Calu3 (cell line): Measurements from ENCODE around the gene KCNH6. TPM values are rescaled to one million over a fixed set of nuclear protein-coding genes. Genes with fewer than 3 reads are reported as not detected.

Experiments
- BruUV-seq: library from RNA; stranded (reverse); fragments of 400-500 nt; replicated peaks from 2 replicates; lab custom pipeline; 2021; lab: Mats Ljungman, UMichigan
- CTCF ChIA-PET: fragments of 300-600 bp; sonication (Branson Sonifier 250); formaldehyde crosslinking; loops from one replicate; lab custom pipeline; 2022; ENCODE audit warnings: antibody characterized with exemption; lab: Charles Lee
- DNase-seq: peaks from one replicate; pipeline ENCODE4 v3.0.0; 2022
- H3K27ac Mint-ChIP-seq: one replicate; pipeline ENCODE4 v1.8.0; 2022; ENCODE audit warnings: mixed read lengths; ENCODE audit not compliant: unreplicated experiment
- H3K27me3 Mint-ChIP-seq: one replicate; pipeline ENCODE4 v1.8.0; 2022; ENCODE audit warnings: mixed read lengths; ENCODE audit not compliant: unreplicated experiment
- H3K36me3 Mint-ChIP-seq: one replicate; pipeline ENCODE4 v1.8.0; 2022; ENCODE audit warnings: mild to moderate bottlenecking, moderate library complexity, mixed read lengths; ENCODE audit not compliant: insufficient read depth, unreplicated experiment
- H3K4me1 Mint-ChIP-seq: one replicate; pipeline ENCODE4 v1.8.0; 2022; ENCODE audit warnings: mild to moderate bottlenecking, low read depth, mixed read lengths; ENCODE audit not compliant: unreplicated experiment
- H3K4me3 Mint-ChIP-seq: one replicate; pipeline ENCODE4 v1.8.0; 2022; ENCODE audit warnings: mild to moderate bottlenecking, low read depth, moderate library complexity, mixed read lengths; ENCODE audit not compliant: unreplicated experiment
- H3K9me3 Mint-ChIP-seq: one replicate; pipeline ENCODE4 v1.8.0; 2022; ENCODE audit warnings: low read depth, mixed read lengths; ENCODE audit not compliant: unreplicated experiment
- intact Hi-C: fragments of 100-400 bp; cut with micrococcal nuclease; formaldehyde crosslinking; loops from one replicate; pipeline ENCODE4 v1.10.0; 2022; ENCODE audit not compliant: unreplicated experiment
- total RNA-seq: library from RNA; stranded (reverse); gene quantifications from 2 replicates; pipeline ENCODE4 v1.2.3, GENCODE V29; 2022
- TF ChIP-seq, protein P1 (sequence below): fragments of 200-600 bp; IDR thresholded peaks from one replicate; pipeline ENCODE4 v1.8.0; 2022; ENCODE audit warnings: antibody characterized with exemption; ENCODE audit not compliant: unreplicated experiment

The KCNH6 gene
- total RNA-seq, 1 experiment from 2014 or later, result not detected

DNA sequence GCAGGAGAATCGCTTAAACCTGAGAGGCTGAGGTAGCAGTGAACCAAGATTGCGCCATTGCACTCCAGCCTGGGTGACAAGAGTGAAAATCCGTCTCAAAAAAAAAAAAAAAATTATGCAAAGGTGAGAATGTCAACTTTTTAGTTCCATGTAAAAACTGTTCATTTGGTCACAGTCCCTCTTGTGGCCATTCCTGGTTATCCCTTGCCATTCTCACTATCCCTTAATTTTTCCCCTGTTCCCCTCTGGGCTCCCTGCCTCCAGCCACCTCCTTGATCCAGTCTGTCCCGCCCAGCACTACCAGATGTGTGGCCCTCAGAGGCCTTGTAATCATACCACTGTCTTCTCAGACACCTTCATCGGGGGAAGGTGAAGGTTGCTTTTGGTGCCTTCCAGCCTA, 50.5 kb downstream of the KCNH6 start:
- intact Hi-C loops, result no loop called here
- Mint-ChIP-seq H3K9me3 (no peaks in the 10 kb centered on the region), H3K4me3 (no peak overlapping the region), H3K36me3 (no peaks in the 10 kb centered on the region), H3K4me1 (no peaks in the 10 kb centered on the region), H3K27me3 (no peaks in the 10 kb centered on the region), H3K27ac (no peak overlapping the region)
- no peak for DNase-seq
- CTCF ChIA-PET, result interaction anchor here (1.1 kb wide), 1 partner anchor 148 kb away, joined by 3 read pairs; no protein-coding TSS in a partner anchor
- BruUV-seq, result no TSS peak
- TF ChIP-seq, protein P1, sequence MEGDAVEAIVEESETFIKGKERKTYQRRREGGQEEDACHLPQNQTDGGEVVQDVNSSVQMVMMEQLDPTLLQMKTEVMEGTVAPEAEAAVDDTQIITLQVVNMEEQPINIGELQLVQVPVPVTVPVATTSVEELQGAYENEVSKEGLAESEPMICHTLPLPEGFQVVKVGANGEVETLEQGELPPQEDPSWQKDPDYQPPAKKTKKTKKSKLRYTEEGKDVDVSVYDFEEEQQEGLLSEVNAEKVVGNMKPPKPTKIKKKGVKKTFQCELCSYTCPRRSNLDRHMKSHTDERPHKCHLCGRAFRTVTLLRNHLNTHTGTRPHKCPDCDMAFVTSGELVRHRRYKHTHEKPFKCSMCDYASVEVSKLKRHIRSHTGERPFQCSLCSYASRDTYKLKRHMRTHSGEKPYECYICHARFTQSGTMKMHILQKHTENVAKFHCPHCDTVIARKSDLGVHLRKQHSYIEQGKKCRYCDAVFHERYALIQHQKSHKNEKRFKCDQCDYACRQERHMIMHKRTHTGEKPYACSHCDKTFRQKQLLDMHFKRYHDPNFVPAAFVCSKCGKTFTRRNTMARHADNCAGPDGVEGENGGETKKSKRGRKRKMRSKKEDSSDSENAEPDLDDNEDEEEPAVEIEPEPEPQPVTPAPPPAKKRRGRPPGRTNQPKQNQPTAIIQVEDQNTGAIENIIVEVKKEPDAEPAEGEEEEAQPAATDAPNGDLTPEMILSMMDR, result no peak

DNA sequence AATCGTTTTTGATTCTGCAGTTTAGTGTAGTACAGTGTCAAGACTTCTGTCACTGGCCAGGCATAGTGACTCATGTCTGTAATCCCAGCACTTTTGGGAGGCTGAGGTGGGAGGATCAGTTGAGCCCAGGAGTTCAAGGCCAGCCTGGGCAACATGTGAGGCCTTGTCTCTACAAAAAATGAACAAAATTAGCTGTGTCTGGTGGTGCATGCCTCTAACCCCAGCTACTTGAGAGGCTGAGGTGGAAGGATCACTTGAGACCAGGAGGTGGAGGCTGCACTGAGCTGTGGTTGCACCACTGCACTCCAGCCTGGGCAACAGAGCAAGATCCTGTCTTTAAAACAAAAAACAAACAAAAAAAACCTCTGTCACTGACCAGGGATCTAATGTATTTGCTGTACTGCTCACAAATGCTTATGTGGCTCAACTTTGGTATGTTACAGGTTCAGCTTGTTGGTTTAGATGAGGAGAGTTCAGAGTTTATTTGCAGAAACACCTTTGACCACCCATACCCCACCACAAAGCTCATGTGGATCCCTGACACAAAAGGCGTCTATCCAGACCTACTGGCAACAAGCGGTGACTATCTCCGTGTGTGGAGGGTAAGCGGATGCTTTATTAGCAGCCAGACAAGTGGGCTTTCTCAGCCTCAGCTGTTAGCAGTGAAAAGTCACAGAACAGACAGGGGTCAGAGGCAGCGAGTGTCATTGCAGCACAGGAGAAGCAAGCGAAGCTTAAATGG, 55.0 kb downstream of the KCNH6 start:
- Mint-ChIP-seq H3K27ac (no peak overlapping the region), H3K27me3 (no peaks in the 10 kb centered on the region), H3K4me1 (no peaks in the 10 kb centered on the region), H3K4me3 (no peak overlapping the region), H3K9me3 (no peaks in the 10 kb centered on the region), H3K36me3 (peaks cover 7% of the 10 kb centered on the region)
- no TSS peak for BruUV-seq
- TF ChIP-seq, protein P1, result no peak
- no peak for DNase-seq
- intact Hi-C loops, result no loop called here
- CTCF ChIA-PET, result interaction anchor here (0.7 kb wide), 1 partner anchor 9 kb away, joined by 3 read pairs; no protein-coding TSS in a partner anchor

DNA sequence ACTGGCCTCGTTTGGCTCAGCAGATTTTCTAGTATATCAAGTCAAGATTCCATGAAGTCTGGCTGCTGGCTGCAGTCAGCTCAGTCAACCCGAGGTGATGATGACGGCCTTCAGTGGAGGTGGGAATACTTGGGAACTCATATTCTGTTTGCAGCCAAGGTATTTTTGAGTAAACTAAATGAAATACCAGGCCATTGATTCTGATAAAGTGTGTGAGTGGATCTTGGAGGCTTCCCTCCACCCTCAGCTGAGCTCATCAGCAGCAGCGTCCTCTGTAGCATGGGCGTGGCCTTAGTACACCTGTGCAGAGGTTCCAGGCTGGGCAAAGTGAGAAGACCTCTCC, 55.6 kb downstream of the KCNH6 start:
- TF ChIP-seq, protein P1, result no peak
- no peaks in the 10 kb centered on the region for H3K9me3 Mint-ChIP-seq
- peaks cover 7% of the 10 kb centered on the region for H3K36me3 Mint-ChIP-seq
- no peak for DNase-seq
- BruUV-seq, result no TSS peak
- no peak overlapping the region for H3K27ac Mint-ChIP-seq
- no peak overlapping the region for H3K4me3 Mint-ChIP-seq
- intact Hi-C loops, result no loop called here
- CTCF ChIA-PET, result interaction anchor here (0.7 to 1.6 kb wide), 2 partner anchors 10 to 153 kb away, joined by 3 read pairs; no protein-coding TSS in a partner anchor
- H3K27me3 Mint-ChIP-seq, result no peaks in the 10 kb centered on the region
- H3K4me1 Mint-ChIP-seq, result no peaks in the 10 kb centered on the region

DNA sequence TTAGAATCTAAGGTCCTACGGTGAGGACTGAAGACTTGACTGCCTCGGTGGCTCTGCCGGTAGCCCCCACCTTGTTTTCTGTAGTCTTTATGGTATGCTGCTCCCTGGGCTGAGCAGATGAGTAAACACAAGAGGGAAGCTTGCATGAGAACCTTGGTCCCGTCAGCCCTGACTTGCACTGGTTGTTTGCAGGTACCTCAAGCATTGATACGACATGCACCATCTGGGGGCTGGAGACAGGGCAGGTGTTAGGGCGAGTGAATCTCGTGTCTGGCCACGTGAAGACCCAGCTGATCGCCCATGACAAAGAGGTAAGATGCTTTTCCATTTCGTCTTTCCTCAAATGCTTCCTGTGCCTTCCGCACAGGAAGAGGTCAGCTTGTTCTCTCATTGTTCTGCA, 56.5 kb downstream of the KCNH6 start:
- TF ChIP-seq, protein P1, result no peak
- no TSS peak for BruUV-seq
- Mint-ChIP-seq H3K27me3 (no peaks in the 10 kb centered on the region), H3K36me3 (peaks cover 7% of the 10 kb centered on the region), H3K4me3 (no peak overlapping the region), H3K27ac (no peak overlapping the region), H3K9me3 (no peaks in the 10 kb centered on the region), H3K4me1 (no peaks in the 10 kb centered on the region)
- no peak for DNase-seq
- CTCF ChIA-PET, result interaction anchor here (1.6 kb wide), 1 partner anchor 154 kb away, joined by 3 read pairs; no protein-coding TSS in a partner anchor
- intact Hi-C loops, result no loop called here
